ENCODE measurements around the gene WDR17.
A peak's percentile ranks its signal among the peaks of the same experiment; 100 is the strongest.

Gene WDR17

GRCh38 chr4:176099314-176099713 lies 33.7 kb downstream of the WDR17 start:
- no peak for DNase-seq (ENCODE audit: low read depth)

GRCh38 chr4:176102414-176103063 lies 36.9 kb downstream of the WDR17 start:
- no peak for DNase-seq (ENCODE audit: low read depth)

- no peak for DNase-seq (ENCODE audit: low read depth)
Observed at GRCh38 chr4:176107695-176108094, 42.1 kb downstream of the WDR17 start.

- peak; percentile 3 for DNase-seq (ENCODE audit: low read depth)
Observed at GRCh38 chr4:176123710-176124407, 58.2 kb downstream of the WDR17 start.

GRCh38 chr4:176125063-176125462 lies 59.4 kb downstream of the WDR17 start:
- no peak for DNase-seq (ENCODE audit: low read depth)

GRCh38 chr4:176134670-176135069 lies 69.0 kb downstream of the WDR17 start:
- DNase-seq (ENCODE audit: low read depth) = no peak

GRCh38 chr4:176137631-176138030 lies 72.0 kb downstream of the WDR17 start:
- no peak for DNase-seq (ENCODE audit: low read depth)

GRCh38 chr4:176139518-176139917 lies 73.9 kb downstream of the WDR17 start:
- DNase-seq (ENCODE audit: low read depth) = no peak

GRCh38 chr4:176142253-176142652 lies 76.6 kb downstream of the WDR17 start:
- no peak for DNase-seq (ENCODE audit: low read depth)

- DNase-seq (ENCODE audit: low read depth) = no peak
Observed at GRCh38 chr4:176149680-176150355, 84.2 kb downstream of the WDR17 start.

GRCh38 chr4:176150356-176150682 lies 84.7 kb downstream of the WDR17 start:
- DNase-seq (ENCODE audit: low read depth) = peak; percentile 20

- no peak for DNase-seq (ENCODE audit: low read depth)
Observed at GRCh38 chr4:176150704-176151103, 85.1 kb downstream of the WDR17 start.

GRCh38 chr4:176153124-176153523 lies 87.5 kb downstream of the WDR17 start:
- no peak for DNase-seq (ENCODE audit: low read depth)

- no peak for DNase-seq (ENCODE audit: low read depth)
Observed at GRCh38 chr4:176156656-176157055, 91.0 kb downstream of the WDR17 start.

- DNase-seq (ENCODE audit: low read depth) = no peak
Observed at GRCh38 chr4:176163041-176163440, 97.4 kb downstream of the WDR17 start.

- DNase-seq (ENCODE audit: low read depth) = peak; percentile 63
Observed at GRCh38 chr4:176185051-176185450, 119.4 kb downstream of the WDR17 start.

- DNase-seq (ENCODE audit: low read depth) = no peak
Observed at GRCh38 chr4:176186067-176186466, 120.4 kb downstream of the WDR17 start.

GRCh38 chr4:176186671-176187395 lies 121.2 kb downstream of the WDR17 start:
- no peak for DNase-seq (ENCODE audit: low read depth)

GRCh38 chr4:176187624-176188023 lies 122.0 kb downstream of the WDR17 start:
- no peak for DNase-seq (ENCODE audit: low read depth)

- no peak for DNase-seq (ENCODE audit: low read depth)
Observed at GRCh38 chr4:176188654-176189053, 123.0 kb downstream of the WDR17 start.

GRCh38 chr4:176189891-176190795 lies 124.5 kb downstream of the WDR17 start:
- DNase-seq (ENCODE audit: low read depth) = no peak

- no peak for DNase-seq (ENCODE audit: low read depth)
Observed at GRCh38 chr4:176191974-176192373, 126.3 kb downstream of the WDR17 start.
